K562 (cell line): ENCODE results near the gene ACSF2.

Experiments used
- EP300 ChIP-seq: IDR thresholded peaks from 2 replicates; pipeline ENCODE4 v1.6.1; 2012; ENCODE audit warnings: low read length, improper control_type of control experiment
- JUN ChIP-seq, 2 experiments: sonication (generic) in 1 of 2; formaldehyde crosslinking in 1 of 2; IDR thresholded peaks; 2 replicates each; pipeline versions ENCODE4 v1.6.1 to v1.8.0; 2012 to 2022; ENCODE audit warnings: borderline replicate concordance in 2 of 2, mild to moderate bottlenecking in 2 of 2, improper control_type of control experiment in 1 of 2, low read depth in 1 of 2, low read length in 1 of 2, missing genetic modification reagents in 1 of 2
- KLF1 ChIP-seq: fragments of 450-650 bp; IDR thresholded peaks from 2 replicates; pipeline ENCODE4 v1.6.1; 2016; ENCODE audit warnings: missing genetic modification characterization, missing compliant biosample characterization
- NCOA4 ChIP-seq: fragments of 450-650 bp; IDR thresholded peaks from 2 replicates; pipeline ENCODE4 v1.6.1; 2018; ENCODE audit warnings: mild to moderate bottlenecking; ENCODE audit not compliant: partially characterized antibody
- POLR2A ChIP-seq: fragments of 450-650 bp; conservative IDR thresholded peaks from 2 replicates; pipeline ENCODE4 v1.6.1; 2016
- RCOR1 ChIP-seq, 2 experiments: IDR thresholded peaks; 2 replicates each; pipeline ENCODE4 v1.6.1; 2012; ENCODE audit warnings: low read depth in 2 of 2, low read length in 2 of 2, borderline replicate concordance in 1 of 2, improper control_type of control experiment in 1 of 2
- SIN3A ChIP-seq, 2 experiments: fragments of 150-350 bp in 1 of 2; IDR thresholded peaks; 2 replicates each; pipeline ENCODE4 v1.6.1; 2011 to 2016; ENCODE audit warnings: borderline replicate concordance in 2 of 2, low read depth in 2 of 2, low read length in 2 of 2, mild to moderate bottlenecking in 2 of 2, moderate library complexity in 2 of 2; ENCODE audit not compliant: control insufficient read depth in 1 of 2
- ZNF41 ChIP-seq: fragments of 250-450 bp; sonication (Bioruptor Pico); conservative IDR thresholded peaks from 2 replicates; pipeline ENCODE4 v1.4.0; 2020; ENCODE audit warnings: mild to moderate bottlenecking
- ZNF76 ChIP-seq: fragments of 250-450 bp; sonication (Bioruptor Pico); IDR thresholded peaks from 2 replicates; pipeline ENCODE4 v1.4.0; 2020; ENCODE audit warnings: mild to moderate bottlenecking, moderate library complexity, borderline replicate concordance
- TF ChIP-seq, protein P1 (sequence below), 3 experiments: IDR thresholded peaks in 2 of 3; conservative IDR thresholded peaks in 1 of 3; 2 replicates each; pipeline ENCODE4 v1.5.1; 2011 to 2012; ENCODE audit warnings: low read length in 3 of 3, mild to moderate bottlenecking in 3 of 3, control low read depth in 2 of 3, improper control_type of control experiment in 1 of 3, inconsistent platforms in 1 of 3, low read depth in 1 of 3, mixed read lengths in 1 of 3, moderate library complexity in 1 of 3; ENCODE audit not compliant: insufficient read depth in 2 of 3
- TF ChIP-seq, protein P2 (sequence below): fragments of 250-450 bp; sonication (Bioruptor Pico); IDR thresholded peaks from 2 replicates; pipeline ENCODE4 v1.5.0; 2022; ENCODE audit warnings: mild to moderate bottlenecking

DNA sequence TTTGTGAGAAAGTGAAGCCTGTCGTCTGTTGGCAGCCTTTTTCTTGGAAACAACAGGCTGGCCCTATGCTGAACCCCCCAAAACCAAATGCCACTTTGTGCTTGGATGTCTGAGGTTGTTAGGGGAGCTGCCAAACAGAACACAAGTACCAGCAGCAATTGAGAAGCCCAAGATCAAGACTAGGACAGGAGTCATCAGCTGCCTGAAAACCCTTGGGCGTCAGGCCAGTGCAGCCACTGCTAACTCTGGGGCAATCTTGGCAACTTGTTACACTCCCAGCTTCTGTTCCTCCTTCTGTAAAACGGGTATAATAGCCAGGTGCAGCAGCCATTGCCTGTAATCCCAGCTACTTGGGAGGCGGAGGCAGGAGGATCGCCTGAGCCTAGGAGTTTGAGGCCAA is 19.4 kb upstream of the ACSF2 start:
- no peak for TF ChIP-seq ZNF76 (CRISPR knock-in tag)
- TF ChIP-seq, protein P1, sequence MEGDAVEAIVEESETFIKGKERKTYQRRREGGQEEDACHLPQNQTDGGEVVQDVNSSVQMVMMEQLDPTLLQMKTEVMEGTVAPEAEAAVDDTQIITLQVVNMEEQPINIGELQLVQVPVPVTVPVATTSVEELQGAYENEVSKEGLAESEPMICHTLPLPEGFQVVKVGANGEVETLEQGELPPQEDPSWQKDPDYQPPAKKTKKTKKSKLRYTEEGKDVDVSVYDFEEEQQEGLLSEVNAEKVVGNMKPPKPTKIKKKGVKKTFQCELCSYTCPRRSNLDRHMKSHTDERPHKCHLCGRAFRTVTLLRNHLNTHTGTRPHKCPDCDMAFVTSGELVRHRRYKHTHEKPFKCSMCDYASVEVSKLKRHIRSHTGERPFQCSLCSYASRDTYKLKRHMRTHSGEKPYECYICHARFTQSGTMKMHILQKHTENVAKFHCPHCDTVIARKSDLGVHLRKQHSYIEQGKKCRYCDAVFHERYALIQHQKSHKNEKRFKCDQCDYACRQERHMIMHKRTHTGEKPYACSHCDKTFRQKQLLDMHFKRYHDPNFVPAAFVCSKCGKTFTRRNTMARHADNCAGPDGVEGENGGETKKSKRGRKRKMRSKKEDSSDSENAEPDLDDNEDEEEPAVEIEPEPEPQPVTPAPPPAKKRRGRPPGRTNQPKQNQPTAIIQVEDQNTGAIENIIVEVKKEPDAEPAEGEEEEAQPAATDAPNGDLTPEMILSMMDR (IDR thresholded peaks at IDR 0.05 in 2 of 3, conservative IDR thresholded peaks at IDR 0.05 in 1 of 3; ENCODE audit: insufficient read depth in 2 of 3, low read depth in 1 of 3, low read length in 3 of 3), result no peak
- no peak for TF ChIP-seq RCOR1 (IDR thresholded peaks at IDR 0.05; ENCODE audit: borderline replicate concordance in 1 of 2, low read depth in 2 of 2, low read length in 2 of 2)
- no peak for TF ChIP-seq KLF1 (tag)
- TF ChIP-seq SIN3A (IDR thresholded peaks at IDR 0.05; ENCODE audit: borderline replicate concordance in 2 of 2, control insufficient read depth in 1 of 2, low read depth in 2 of 2, low read length in 2 of 2), result no peak
- no peak for TF ChIP-seq EP300
- no peak for TF ChIP-seq JUN (IDR thresholded peaks at IDR 0.05; ENCODE audit: borderline replicate concordance, low read depth, low read length)
- no peak for TF ChIP-seq JUN (CRISPR knock-in tag; IDR thresholded peaks at IDR 0.05; ENCODE audit: borderline replicate concordance)
- no peak for TF ChIP-seq NCOA4
- TF ChIP-seq, protein P2, sequence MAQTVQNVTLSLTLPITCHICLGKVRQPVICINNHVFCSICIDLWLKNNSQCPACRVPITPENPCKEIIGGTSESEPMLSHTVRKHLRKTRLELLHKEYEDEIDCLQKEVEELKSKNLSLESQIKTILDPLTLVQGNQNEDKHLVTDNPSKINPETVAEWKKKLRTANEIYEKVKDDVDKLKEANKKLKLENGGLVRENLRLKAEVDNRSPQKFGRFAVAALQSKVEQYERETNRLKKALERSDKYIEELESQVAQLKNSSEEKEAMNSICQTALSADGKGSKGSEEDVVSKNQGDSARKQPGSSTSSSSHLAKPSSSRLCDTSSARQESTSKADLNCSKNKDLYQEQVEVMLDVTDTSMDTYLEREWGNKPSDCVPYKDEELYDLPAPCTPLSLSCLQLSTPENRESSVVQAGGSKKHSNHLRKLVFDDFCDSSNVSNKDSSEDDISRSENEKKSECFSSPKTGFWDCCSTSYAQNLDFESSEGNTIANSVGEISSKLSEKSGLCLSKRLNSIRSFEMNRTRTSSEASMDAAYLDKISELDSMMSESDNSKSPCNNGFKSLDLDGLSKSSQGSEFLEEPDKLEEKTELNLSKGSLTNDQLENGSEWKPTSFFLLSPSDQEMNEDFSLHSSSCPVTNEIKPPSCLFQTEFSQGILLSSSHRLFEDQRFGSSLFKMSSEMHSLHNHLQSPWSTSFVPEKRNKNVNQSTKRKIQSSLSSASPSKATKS (CRISPR knock-in tag), result no peak
- no peak for TF ChIP-seq POLR2A
- TF ChIP-seq ZNF41 (CRISPR knock-in tag), result no peak
